Caco-2 (cell line): ENCODE results near the gene SMPDL3A. TPM values are rescaled to one million over a fixed set of nuclear protein-coding genes. Genes with fewer than 3 reads are reported as not detected.

Source experiments
- BruUV-seq: library from RNA; stranded (reverse); fragments of 400-500 nt; replicated peaks from 2 replicates; lab custom pipeline; 2021; lab: Mats Ljungman, UMichigan
- CTCF ChIA-PET: fragments of 300-600 bp; sonication (Branson Sonifier 250); formaldehyde crosslinking; loops from one replicate; lab custom pipeline; 2022; ENCODE audit warnings: antibody characterized with exemption; lab: Charles Lee
- POLR2A ChIA-PET: fragments of 300-600 bp; sonication (Branson Sonifier 250); formaldehyde crosslinking; loops from one replicate; lab custom pipeline; 2022; ENCODE audit warnings: antibody characterized with exemption; lab: Charles Lee
- DNase-seq, 2 experiments: peaks; one replicate each; pipeline versions ENCODE4 v3.0.0 to v3.0.0-alpha.2; 2020 to 2022
- H3K27me3 ChIP-seq: replicated peaks from 2 replicates; pipeline ENCODE4 v1.6.0; 2011; ENCODE audit warnings: low read length; ENCODE audit not compliant: control insufficient read depth, insufficient read depth
- H3K36me3 ChIP-seq: 2 replicates; pipeline ENCODE4 v1.5.1; 2011; ENCODE audit warnings: low read length; ENCODE audit not compliant: control insufficient read depth, insufficient read depth
- H3K4me1 ChIP-seq: fragments of 250-450 bp; sonication (Bioruptor Pico); 2 replicates; pipeline ENCODE4 v1.5.1; 2020; ENCODE audit warnings: mild to moderate bottlenecking
- H3K4me3 ChIP-seq: 2 replicates; pipeline ENCODE4 v1.5.1; 2011; ENCODE audit warnings: low read depth, mild to moderate bottlenecking, control low read depth, low read length
- H3K9me3 ChIP-seq: fragments of 250-450 bp; sonication (Bioruptor Pico); 2 replicates; pipeline ENCODE4 v1.5.1; 2020; ENCODE audit warnings: mild to moderate bottlenecking, moderate library complexity
- H3K27ac Mint-ChIP-seq: one replicate; pipeline ENCODE4 v1.8.0; 2022; ENCODE audit warnings: mixed read lengths; ENCODE audit not compliant: unreplicated experiment
- H3K27me3 Mint-ChIP-seq: one replicate; pipeline ENCODE4 v1.8.0; 2022; ENCODE audit warnings: mixed read lengths; ENCODE audit not compliant: insufficient read depth, unreplicated experiment
- H3K36me3 Mint-ChIP-seq: one replicate; pipeline ENCODE4 v1.8.0; 2022; ENCODE audit warnings: mild to moderate bottlenecking, mixed read lengths; ENCODE audit not compliant: insufficient read depth, unreplicated experiment
- H3K4me1 Mint-ChIP-seq: one replicate; pipeline ENCODE4 v1.8.0; 2022; ENCODE audit warnings: low read depth, mixed read lengths; ENCODE audit not compliant: unreplicated experiment
- H3K4me3 Mint-ChIP-seq: one replicate; pipeline ENCODE4 v1.8.0; 2022; ENCODE audit warnings: mild to moderate bottlenecking, moderate library complexity, mixed read lengths; ENCODE audit not compliant: unreplicated experiment
- H3K9me3 Mint-ChIP-seq: one replicate; pipeline ENCODE4 v1.8.0; 2022; ENCODE audit warnings: mixed read lengths; ENCODE audit not compliant: unreplicated experiment
- CTCF ChIP-seq, 2 experiments: fragments of 200-600 bp in 1 of 2; IDR thresholded peaks; 1 replicate in 1 of 2; 2 replicates in 1 of 2; pipeline versions ENCODE4 v1.5.1 to v1.8.0; 2011 to 2022; ENCODE audit warnings: antibody characterized with exemption in 1 of 2, control low read depth in 1 of 2, inconsistent platforms in 1 of 2, low read depth in 1 of 2, low read length in 1 of 2, mild to moderate bottlenecking in 1 of 2, moderate library complexity in 1 of 2; ENCODE audit not compliant: insufficient read depth in 1 of 2, severe bottlenecking in 1 of 2, unreplicated experiment in 1 of 2
- intact Hi-C: fragments of 100-400 bp; cut with micrococcal nuclease; formaldehyde crosslinking; loops from one replicate; pipeline ENCODE4 v1.10.0; 2022; ENCODE audit not compliant: unreplicated experiment
- total RNA-seq: library from RNA; stranded (reverse); gene quantifications from 2 replicates; pipeline ENCODE4 v1.2.3, GENCODE V29; 2022

SMPDL3A gene
- total RNA-seq, 1 experiment from 2014 or later: 21.7 TPM

GRCh38 chr6:122853259-122853995 lies 64.4 kb downstream of the SMPDL3A start:
- intact Hi-C loops: no loop called here
- Mint-ChIP-seq H3K9me3 (no peaks in the 10 kb centered on the region), H3K36me3 (no peaks in the 10 kb centered on the region), H3K4me3 (no peak overlapping the region), H3K27me3 (no peaks in the 10 kb centered on the region), H3K27ac (no peak overlapping the region), H3K4me1 (no peaks in the 10 kb centered on the region)
- H3K9me3 ChIP-seq: no peaks in the 10 kb centered on the region
- POLR2A ChIA-PET: no interaction called here
- CTCF ChIA-PET: no interaction called here
- H3K4me3 ChIP-seq: no peak overlapping the region
- no peaks in the 10 kb centered on the region for H3K36me3 ChIP-seq
- H3K4me1 ChIP-seq: no peaks in the 10 kb centered on the region
- no peak for TF ChIP-seq CTCF (IDR thresholded peaks at IDR 0.05; ENCODE audit: insufficient read depth in 1 of 2, low read depth in 1 of 2, low read length in 1 of 2, severe bottlenecking in 1 of 2, unreplicated experiment in 1 of 2)
- no peaks in the 10 kb centered on the region for H3K27me3 ChIP-seq
- BruUV-seq: no TSS peak
- no peak for DNase-seq

Other genes with a start within 250 kb of the SMPDL3A start
- gene PKIB, start 178.9 kb upstream of the SMPDL3A start, total RNA-seq: 18.6 and 18.8 TPM in 2 replicates
- gene FABP7, start 9.5 kb upstream of the SMPDL3A start, total RNA-seq: 0.63 TPM in 1 of 2 replicates, not detected in the other
- gene CLVS2, start 207.0 kb downstream of the SMPDL3A start, total RNA-seq: not detected in 2 replicates